B cell (primary cell): Measurements from ENCODE around the gene ZNF428. TPM values are rescaled to one million over a fixed set of nuclear protein-coding genes. Genes with fewer than 3 reads are reported as not detected.
A peak's percentile ranks its signal among the peaks of the same experiment; 100 is the strongest.

Experiments used
- ATAC-seq: fragments of 200-7000 bp; cut with Tn5 transposase; one replicate; pipeline ENCODE4 v1.10.0; 2021; ENCODE audit warnings: low read depth, mild to moderate bottlenecking, moderate number of reproducible peaks, moderate library complexity
- CTCF ChIA-PET: fragments of 350-600 bp; sonication (Branson Sonifier 250); formaldehyde crosslinking; loops from one replicate; lab custom pipeline; 2021; ENCODE audit warnings: antibody characterized with exemption, inconsistent platforms; lab: Charles Lee
- POLR2A ChIA-PET: fragments of 350-600 bp; sonication (Branson Sonifier 250); formaldehyde crosslinking; loops from one replicate; lab custom pipeline; 2021; ENCODE audit warnings: antibody characterized with exemption; lab: Charles Lee
- DNase-seq: peaks from one replicate; pipeline ENCODE4 v3.0.0; 2013
- H2AFZ ChIP-seq: 2 replicates; pipeline ENCODE4 v1.6.1; 2012; ENCODE audit warnings: mild to moderate bottlenecking, low read depth, low read length; ENCODE audit not compliant: insufficient read depth, poor library complexity, severe bottlenecking
- H3K27ac ChIP-seq, 2 donors: 1 replicate in 1 of 2; 2 replicates in 1 of 2; pipeline ENCODE4 v1.5.1; 2012 to 2013; ENCODE audit warnings: low read length in 2 of 2, mild to moderate bottlenecking in 2 of 2, moderate library complexity in 1 of 2
- H3K27me3 ChIP-seq, 4 experiments: fragments of 200-600 bp in 1 of 4; sonication (generic) in 1 of 4; replicated peaks in 1 of 4; 1 replicate in 2 of 4; 2 replicates in 2 of 4; pipeline versions ENCODE4 v1.6.1 to v1.7.0; 2013 to 2016; ENCODE audit warnings: low read length in 3 of 4, mild to moderate bottlenecking in 2 of 4, mixed read lengths in 1 of 4, moderate library complexity in 1 of 4; ENCODE audit not compliant: insufficient read depth in 4 of 4, control insufficient read depth in 3 of 4; ENCODE audit errors: control extremely low read depth in 1 of 4
- H3K36me3 ChIP-seq, 2 experiments: replicated peaks in 1 of 2; 1 replicate in 1 of 2; 2 replicates in 1 of 2; pipeline versions ENCODE4 v1.6.1 to v1.7.1; 2013; ENCODE audit warnings: low read length in 1 of 2; ENCODE audit not compliant: insufficient read depth in 2 of 2, control insufficient read depth in 1 of 2; ENCODE audit errors: control extremely low read depth in 1 of 2, extremely low read depth in 1 of 2
- H3K4me1 ChIP-seq, 2 donors: fragments of 200-600 bp in 1 of 2; sonication (generic) in 1 of 2; 1 replicate in 1 of 2; 2 replicates in 1 of 2; pipeline versions ENCODE4 v1.5.1 to v1.6.1; 2013 to 2017; ENCODE audit warnings: low read length in 2 of 2; ENCODE audit not compliant: control insufficient read depth in 2 of 2, insufficient read depth in 2 of 2
- H3K4me2 ChIP-seq: replicated peaks from 2 replicates; pipeline ENCODE3; 2012; ENCODE audit warnings: mild to moderate bottlenecking, low read depth, low read length; ENCODE audit not compliant: poor library complexity, severe bottlenecking
- H3K4me3 ChIP-seq, 5 experiments: fragments of 200-600 bp in 1 of 5; sonication (generic) in 1 of 5; 1 replicate in 3 of 5; 2 replicates in 2 of 5; pipeline versions ENCODE4 v1.5.1 to v1.7.0; 2011 to 2016; ENCODE audit warnings: low read length in 4 of 5, mild to moderate bottlenecking in 4 of 5, low read depth in 2 of 5, control low read depth in 1 of 5, moderate library complexity in 1 of 5; ENCODE audit not compliant: insufficient read depth in 1 of 5; ENCODE audit errors: control extremely low read depth in 1 of 5, extremely low read depth in 1 of 5
- H3K79me2 ChIP-seq: fragments of 200-600 bp; sonication (generic); one replicate; pipeline ENCODE4 v1.6.0; 2016; ENCODE audit warnings: low read length; ENCODE audit not compliant: control insufficient read depth, insufficient read depth
- H3K9ac ChIP-seq: fragments of 200-600 bp; sonication (generic); 2 replicates; pipeline ENCODE4 v1.6.1; 2017; ENCODE audit warnings: mild to moderate bottlenecking, low read length, moderate library complexity
- H3K9me3 ChIP-seq, 3 donors: one replicate each; pipeline versions ENCODE4 v1.6.1 to v1.7.1; 2013; ENCODE audit warnings: low read length in 2 of 3; ENCODE audit not compliant: control insufficient read depth in 2 of 3, insufficient read depth in 1 of 3; ENCODE audit errors: control extremely low read depth in 1 of 3
- H4K20me1 ChIP-seq: 2 replicates; pipeline ENCODE4 v1.6.0; 2012; ENCODE audit warnings: mild to moderate bottlenecking, low read length; ENCODE audit not compliant: insufficient read depth, control insufficient read depth, poor library complexity, severe bottlenecking
- H3K27ac Mint-ChIP-seq: one replicate; pipeline ENCODE4 v1.8.0; 2021; ENCODE audit warnings: mixed read lengths
- H3K27me3 Mint-ChIP-seq: one replicate; pipeline ENCODE4 v1.8.0; 2021; ENCODE audit warnings: mixed read lengths
- H3K4me1 Mint-ChIP-seq: one replicate; pipeline ENCODE4 v1.8.0; 2021; ENCODE audit warnings: mixed read lengths
- H3K4me3 Mint-ChIP-seq: one replicate; pipeline ENCODE4 v1.8.0; 2021; ENCODE audit warnings: mixed read lengths
- H3K9me3 Mint-ChIP-seq: one replicate; pipeline ENCODE4 v1.8.0; 2022; ENCODE audit warnings: mixed read lengths; ENCODE audit not compliant: insufficient read depth
- CTCF ChIP-seq: fragments of 200-600 bp; IDR thresholded peaks from one replicate; pipeline ENCODE4 v1.8.0; 2022; ENCODE audit warnings: antibody characterized with exemption, mild to moderate bottlenecking
- EZH2 ChIP-seq: IDR thresholded peaks from 2 replicates; pipeline ENCODE4 v1.6.1; 2012; ENCODE audit warnings: borderline replicate concordance, low read depth, mild to moderate bottlenecking, moderate library complexity, low read length; ENCODE audit not compliant: insufficient read depth, poor library complexity, severe bottlenecking
- WGBS: methylation state at CpG from one replicate; pipeline ENCODE4 v1.1.5; 2013; ENCODE audit warnings: missing lambda C conversion rate; ENCODE audit not compliant: insufficient coverage; 5-methylcytosine and 5-hydroxymethylcytosine counted together
- intact Hi-C: fragments of 100-400 bp; cut with micrococcal nuclease; formaldehyde crosslinking; loops from one replicate; pipeline ENCODE4 v1.10.0; 2022
- polyA plus RNA-seq: library from polyadenylated mRNA; depleted of rRNA; stranded (reverse); fragments of >200 nt; gene quantifications from 2 replicates; pipeline ENCODE4 v1.2.3, GENCODE V29; 2012
- total RNA-seq, 2 donors: library from RNA; stranded (reverse); fragments of 120-200 nt in 1 of 2; gene quantifications; 1 replicate in 1 of 2; 2 replicates in 1 of 2; pipeline versions ENCODE4 v1.2.3 to v1.2.4, GENCODE V29; 2013 to 2022

Gene ZNF428
- total and polyA plus RNA-seq, 2 donors (not counting 1 experiment from before 2014, with no cell fraction given): 16.9 to 19.7 TPM

DNA sequence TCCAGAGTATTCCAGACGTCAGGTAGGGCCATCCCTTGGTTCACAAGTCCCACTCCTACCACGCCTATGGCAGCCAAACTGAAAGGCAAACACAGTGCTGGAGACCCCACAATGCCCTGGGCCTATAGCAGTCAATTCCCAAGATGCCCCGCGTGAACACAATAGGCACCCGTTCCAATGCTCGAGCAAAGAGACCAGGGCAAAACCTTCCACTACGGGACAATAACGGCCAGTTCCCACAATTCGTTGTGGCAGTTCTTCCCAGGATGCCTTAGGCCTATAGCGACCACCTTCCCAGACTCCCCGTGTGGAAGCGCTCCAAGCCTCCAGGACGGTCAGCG lies 538 bp downstream of the ZNF428 start:
- Histone ChIP-seq H3K4me1 (peaks cover 14 to 15% of the 10 kb centered on the region in 2 donors), H3K9me3 (peaks cover 0 to 6% (median 0%) of the 10 kb centered on the region in 3 donors), H3K27ac (peak overlapping the region; percentile 84 to 88), H3K27me3 (no peaks in the 10 kb centered on the region), H3K4me2 (peak overlapping the region; percentile 79), H3K9ac (peak overlapping the region; percentile 86), H4K20me1 (peaks cover 13% of the 10 kb centered on the region), H2AFZ (peak overlapping the region; percentile 94), H3K79me2 (peaks cover 28% of the 10 kb centered on the region), H3K36me3 (peaks cover 0 to 4% of the 10 kb centered on the region in 2 experiments), H3K4me3 (peak overlapping the region; percentile 51 to 86 (median 80))
- Mint-ChIP-seq H3K9me3 (no peaks in the 10 kb centered on the region), H3K27ac (peak overlapping the region; percentile 99), H3K4me3 (peak overlapping the region; percentile 98), H3K4me1 (peaks cover 24% of the 10 kb centered on the region), H3K27me3 (no peaks in the 10 kb centered on the region)
- TF ChIP-seq EZH2 (no peak), CTCF (no peak)
- DNase-seq (no peak), ATAC-seq (peak; percentile 8)
- POLR2A ChIA-PET: interaction anchor here (1.2 to 1.3 kb wide), 2 partner anchors 23 to 86 kb away, joined by 3 read pairs; partner anchors contain the start of genes IRGQ, ZNF575 and ZNF576
- intact Hi-C loops: loop anchor here (1.0 to 2.0 kb wide), 7 partner anchors 20 to 155 kb away; partner anchors contain the start of genes CADM4, IRGQ, PINLYP and SMG9
- WGBS: 0% methylated on average over 14 of the region's 14 CpGs
- CTCF ChIA-PET: interaction anchor here (0.8 to 1.2 kb wide), 2 partner anchors 24 to 64 kb away, joined by 5 read pairs; no protein-coding TSS in a partner anchor

DNA sequence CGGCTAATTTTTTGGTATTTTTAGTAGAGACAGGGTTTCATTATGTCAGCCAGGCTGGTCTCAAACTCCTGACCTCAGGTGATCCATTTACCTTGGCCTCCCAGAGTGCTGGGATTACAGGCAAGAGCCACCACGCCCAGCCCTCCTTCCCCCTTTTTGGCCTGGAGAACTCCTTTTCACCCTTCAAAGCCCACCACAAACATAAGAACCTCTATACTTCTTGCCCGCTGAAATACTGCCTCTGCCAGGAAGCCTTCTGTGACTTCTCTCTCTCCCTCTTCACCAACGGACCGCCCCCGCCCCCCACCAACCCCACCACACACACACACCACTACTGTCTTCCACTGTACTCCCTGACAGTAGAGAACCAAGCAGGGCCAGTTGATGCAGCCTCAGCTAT lies 2.5 kb downstream of the ZNF428 start:
- Histone ChIP-seq H3K4me1 (peaks cover 14 to 15% of the 10 kb centered on the region in 2 donors), H3K4me3 (no peak overlapping the region), H3K4me2 (no peak overlapping the region), H4K20me1 (peaks cover 13% of the 10 kb centered on the region), H3K9ac (no peak overlapping the region), H2AFZ (no peak overlapping the region), H3K27me3 (no peaks in the 10 kb centered on the region), H3K9me3 (peaks cover 0 to 4% (median 0%) of the 10 kb centered on the region in 3 donors), H3K27ac (no peak overlapping the region), H3K79me2 (peaks cover 41% of the 10 kb centered on the region), H3K36me3 (peaks cover 0 to 18% of the 10 kb centered on the region in 2 experiments)
- Mint-ChIP-seq H3K9me3 (no peaks in the 10 kb centered on the region), H3K27ac (no peak overlapping the region), H3K4me3 (no peak overlapping the region), H3K4me1 (peaks cover 24% of the 10 kb centered on the region), H3K27me3 (no peaks in the 10 kb centered on the region)
- DNase-seq (no peak), ATAC-seq (no peak)
- CTCF ChIA-PET: no interaction called here
- intact Hi-C loops: no loop called here
- TF ChIP-seq CTCF (no peak), EZH2 (no peak)
- WGBS: 94% methylated on average over 5 of the region's 6 CpGs
- POLR2A ChIA-PET: no interaction called here
